Measurements from ENCODE around the gene LRRC3C. TPM values are rescaled to one million over a fixed set of nuclear protein-coding genes. Genes with fewer than 3 reads are reported as not detected.

The LRRC3C gene
- total and polyA plus RNA-seq, 7 donors = 0.07 TPM; not detected in 6

DNA sequence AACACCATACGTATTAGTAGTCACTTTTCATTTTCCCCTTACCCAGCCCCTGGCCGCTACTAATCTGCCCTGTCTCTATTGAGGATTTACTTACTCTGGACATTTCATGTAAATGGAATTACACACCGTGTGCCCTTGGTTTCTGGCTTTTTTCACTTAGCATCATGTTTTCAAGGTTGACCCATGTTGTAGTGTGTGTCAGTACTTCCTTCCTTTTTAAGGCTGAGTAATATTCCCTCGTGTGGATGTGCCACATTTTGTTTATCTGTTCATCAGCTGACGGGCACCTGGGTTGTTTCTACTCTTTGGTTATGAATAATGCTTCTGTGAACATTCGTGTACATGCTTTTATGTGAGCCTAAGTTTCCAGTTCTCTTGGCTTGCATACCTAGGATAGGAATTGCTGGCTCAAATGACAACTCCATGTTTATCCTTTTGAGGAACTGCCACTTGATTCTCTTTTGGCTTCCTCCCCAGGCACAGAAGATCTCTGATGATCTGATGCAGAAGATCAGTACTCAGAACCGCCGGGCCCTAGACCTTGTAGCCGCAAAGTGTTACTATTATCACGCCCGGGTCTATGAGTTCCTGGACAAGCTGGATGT is 60.8 kb downstream of the LRRC3C start:
- intact Hi-C loops (cut with DNase I) = no loop called here
- TF ChIP-seq POLR2A (IDR thresholded peaks at IDR 0.05) (no peak), EP300 (IDR thresholded peaks at IDR 0.05) (no peak), POLR2AphosphoS5 (IDR thresholded peaks at IDR 0.05) (no peak)
- TF ChIP-seq, protein P1, sequence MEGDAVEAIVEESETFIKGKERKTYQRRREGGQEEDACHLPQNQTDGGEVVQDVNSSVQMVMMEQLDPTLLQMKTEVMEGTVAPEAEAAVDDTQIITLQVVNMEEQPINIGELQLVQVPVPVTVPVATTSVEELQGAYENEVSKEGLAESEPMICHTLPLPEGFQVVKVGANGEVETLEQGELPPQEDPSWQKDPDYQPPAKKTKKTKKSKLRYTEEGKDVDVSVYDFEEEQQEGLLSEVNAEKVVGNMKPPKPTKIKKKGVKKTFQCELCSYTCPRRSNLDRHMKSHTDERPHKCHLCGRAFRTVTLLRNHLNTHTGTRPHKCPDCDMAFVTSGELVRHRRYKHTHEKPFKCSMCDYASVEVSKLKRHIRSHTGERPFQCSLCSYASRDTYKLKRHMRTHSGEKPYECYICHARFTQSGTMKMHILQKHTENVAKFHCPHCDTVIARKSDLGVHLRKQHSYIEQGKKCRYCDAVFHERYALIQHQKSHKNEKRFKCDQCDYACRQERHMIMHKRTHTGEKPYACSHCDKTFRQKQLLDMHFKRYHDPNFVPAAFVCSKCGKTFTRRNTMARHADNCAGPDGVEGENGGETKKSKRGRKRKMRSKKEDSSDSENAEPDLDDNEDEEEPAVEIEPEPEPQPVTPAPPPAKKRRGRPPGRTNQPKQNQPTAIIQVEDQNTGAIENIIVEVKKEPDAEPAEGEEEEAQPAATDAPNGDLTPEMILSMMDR (IDR thresholded peaks at IDR 0.05) = no peak
- no peak overlapping the region for H3K27ac ChIP-seq
- peaks cover 75 to 93% (median 88%) of the 10 kb centered on the region in 4 donors for H3K36me3 ChIP-seq
- H3K4me3 ChIP-seq = no peak overlapping the region
- H3K27me3 ChIP-seq = no peaks in the 10 kb centered on the region
- H3K4me1 ChIP-seq = peaks cover 0 to 4% (median 3%) of the 10 kb centered on the region in 4 donors
- 90 to 92% methylated on average over 11 of the region's 11 CpGs for WGBS, 2 donors
- DNase-seq = no peak
- H3K9me3 ChIP-seq = no peaks in the 10 kb centered on the region

DNA sequence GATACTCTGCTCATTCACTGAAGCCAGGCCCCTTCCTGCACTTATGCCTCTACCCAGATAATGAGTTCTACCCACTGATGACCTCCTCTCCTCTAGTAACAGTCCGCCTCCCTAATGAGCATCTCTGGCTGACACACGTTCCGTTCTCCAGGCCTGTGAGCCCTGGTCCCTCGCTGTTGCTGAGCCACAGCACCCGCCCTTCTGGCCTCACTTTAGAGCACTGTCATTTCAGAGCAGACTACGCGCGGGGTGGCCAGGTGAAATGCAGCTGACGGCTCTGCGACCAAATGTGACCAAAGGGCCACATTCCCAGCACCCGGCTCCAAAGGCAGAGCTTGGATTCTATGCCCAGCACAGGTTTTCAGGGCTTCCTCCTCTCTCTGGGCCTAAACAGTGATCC is 66.9 kb downstream of the LRRC3C start:
- intact Hi-C loops (cut with DNase I) = no loop called here
- peaks cover 66 to 94% (median 80%) of the 10 kb centered on the region in 4 donors for H3K36me3 ChIP-seq
- no peak overlapping the region for H3K27ac ChIP-seq
- no peaks in the 10 kb centered on the region for H3K4me1 ChIP-seq
- H3K27me3 ChIP-seq = no peaks in the 10 kb centered on the region
- TF ChIP-seq POLR2A (IDR thresholded peaks at IDR 0.05) = no peak
- TF ChIP-seq, protein P1 (IDR thresholded peaks at IDR 0.05) = no peak
- DNase-seq = no peak
- WGBS, 2 donors = 91 to 95% methylated on average over 11 of the region's 11 CpGs
- H3K9me3 ChIP-seq = no peaks in the 10 kb centered on the region
- H3K4me3 ChIP-seq = no peak overlapping the region

Other genes starting within 250 kb of the LRRC3C start
- 10 to 100 TPM in 1 of 4 donors, 1 to 10 TPM in 3; 6.9 to 12.1 (median 8.2) TPM for gene PGAP3, start 239.7 kb upstream of the LRRC3C start, total RNA-seq
- gene PGAP3, start 239.7 kb upstream of the LRRC3C start, polyA plus RNA-seq = 10 to 100 TPM in 1 of 3 donors, 1 to 10 TPM in 2; 7.2 to 29.6 (median 8.4) TPM
- gene ERBB2, start 227.7 kb upstream of the LRRC3C start, total RNA-seq = 10 to 100 TPM; 16.9 to 26.3 (median 22.5) TPM
- gene ERBB2, start 227.7 kb upstream of the LRRC3C start, polyA plus RNA-seq = 10 to 100 TPM; 11.8 to 58.9 (median 21.0) TPM
- 10 to 100 TPM; 52.4 to 65.5 (median 54.8) TPM for gene MIEN1, start 197.2 kb upstream of the LRRC3C start, total RNA-seq
- gene MIEN1, start 197.2 kb upstream of the LRRC3C start, polyA plus RNA-seq = 100 to 1,000 TPM in 2 of 3 donors, 10 to 100 TPM in 1; 86.3 to 226 (median 195) TPM
- under 1 TPM in 1 of 4 donors, not detected in 3; under 0.01 TPM for gene GRB7, start 189.8 kb upstream of the LRRC3C start, total RNA-seq
- gene GRB7, start 189.8 kb upstream of the LRRC3C start, polyA plus RNA-seq = 10 to 100 TPM; 13.2 to 17.9 (median 13.2) TPM
- gene IKZF3, start 63.4 kb upstream of the LRRC3C start, total RNA-seq = 1 to 10 TPM in 1 of 4 donors, under 1 TPM in 3; under 0.01 to 1.5 (median 0.34) TPM
- 10 to 100 TPM in 1 of 3 donors, under 1 TPM in 2; 0.23 to 12.3 (median 0.60) TPM for gene IKZF3, start 63.4 kb upstream of the LRRC3C start, polyA plus RNA-seq
- gene ZPBP2, start 59.5 kb upstream of the LRRC3C start, total RNA-seq = not detected
- under 1 TPM in 1 of 3 donors, not detected in 2; 0.03 TPM for gene ZPBP2, start 59.5 kb upstream of the LRRC3C start, polyA plus RNA-seq
- gene GSDMB, start 9.1 kb upstream of the LRRC3C start, total RNA-seq = 10 to 100 TPM in 1 of 4 donors, 1 to 10 TPM in 3; 2.0 to 22.7 (median 4.8) TPM
- 100 to 1,000 TPM in 1 of 3 donors, 10 to 100 TPM in 2; 50.5 to 133 (median 94.8) TPM for gene GSDMB, start 9.1 kb upstream of the LRRC3C start, polyA plus RNA-seq
- gene ORMDL3, start 131 bp upstream of the LRRC3C start, total RNA-seq = 10 to 100 TPM; 39.8 to 55.7 (median 51.8) TPM
- 10 to 100 TPM; 39.0 to 72.9 (median 43.9) TPM for gene ORMDL3, start 131 bp upstream of the LRRC3C start, polyA plus RNA-seq
- 1 to 10 TPM in 1 of 4 donors, not detected in 3; 1.3 TPM for gene GSDMA, start 35.3 kb downstream of the LRRC3C start, total RNA-seq
- under 1 TPM in 2 of 3 donors, not detected in 1; 0.29 to 0.60 TPM for gene GSDMA, start 35.3 kb downstream of the LRRC3C start, polyA plus RNA-seq
- gene PSMD3, start 53.1 kb downstream of the LRRC3C start, total RNA-seq = 10 to 100 TPM; 53.2 to 71.3 (median 64.2) TPM
- gene PSMD3, start 53.1 kb downstream of the LRRC3C start, polyA plus RNA-seq = 100 to 1,000 TPM in 1 of 3 donors, 10 to 100 TPM in 2; 57.1 to 112 (median 78.1) TPM
- 10 to 100 TPM in 1 of 4 donors, not detected in 3; 23.3 TPM for gene CSF3, start 87.7 kb downstream of the LRRC3C start, total RNA-seq
- gene CSF3, start 87.7 kb downstream of the LRRC3C start, polyA plus RNA-seq = 1 to 10 TPM in 2 of 3 donors, not detected in 1; 1.2 to 3.1 TPM
- gene MED24, start 126.7 kb downstream of the LRRC3C start, total RNA-seq = 10 to 100 TPM; 27.3 to 64.8 (median 31.7) TPM
- gene MED24, start 126.7 kb downstream of the LRRC3C start, polyA plus RNA-seq = 10 to 100 TPM; 19.2 to 83.0 (median 29.1) TPM
- gene THRA, start 135.2 kb downstream of the LRRC3C start, total RNA-seq = 10 to 100 TPM; 78.8 to 86.1 (median 83.8) TPM
- gene THRA, start 135.2 kb downstream of the LRRC3C start, polyA plus RNA-seq = 10 to 100 TPM; 25.4 to 35.4 (median 25.8) TPM
- 10 to 100 TPM in 3 of 4 donors, 1 to 10 TPM in 1; 4.1 to 12.8 (median 11.9) TPM for gene NR1D1, start 172.9 kb downstream of the LRRC3C start, total RNA-seq
- 10 to 100 TPM in 1 of 3 donors, 1 to 10 TPM in 2; 4.4 to 11.4 (median 8.1) TPM for gene NR1D1, start 172.9 kb downstream of the LRRC3C start, polyA plus RNA-seq
- 10 to 100 TPM; 52.3 to 92.2 (median 58.0) TPM for gene MSL1, start 194.2 kb downstream of the LRRC3C start, total RNA-seq
- 10 to 100 TPM; 29.4 to 63.5 (median 34.0) TPM for gene MSL1, start 194.2 kb downstream of the LRRC3C start, polyA plus RNA-seq
- 10 to 100 TPM; 60.2 to 94.4 (median 70.7) TPM for gene CASC3, start 212.8 kb downstream of the LRRC3C start, total RNA-seq
- 10 to 100 TPM; 22.4 to 42.3 (median 24.0) TPM for gene CASC3, start 212.8 kb downstream of the LRRC3C start, polyA plus RNA-seq
- 1 to 10 TPM in 3 of 4 donors, under 1 TPM in 1; 0.99 to 4.3 (median 2.6) TPM for gene RAPGEFL1, start 249.7 kb downstream of the LRRC3C start, total RNA-seq
- 10 to 100 TPM; 48.0 to 85.0 (median 66.8) TPM for gene RAPGEFL1, start 249.7 kb downstream of the LRRC3C start, polyA plus RNA-seq

Measured in sigmoid colon (tissue), 7 donors.